ENCODE results near the gene FOXP2.

- TF ChIP-seq, protein P1, sequence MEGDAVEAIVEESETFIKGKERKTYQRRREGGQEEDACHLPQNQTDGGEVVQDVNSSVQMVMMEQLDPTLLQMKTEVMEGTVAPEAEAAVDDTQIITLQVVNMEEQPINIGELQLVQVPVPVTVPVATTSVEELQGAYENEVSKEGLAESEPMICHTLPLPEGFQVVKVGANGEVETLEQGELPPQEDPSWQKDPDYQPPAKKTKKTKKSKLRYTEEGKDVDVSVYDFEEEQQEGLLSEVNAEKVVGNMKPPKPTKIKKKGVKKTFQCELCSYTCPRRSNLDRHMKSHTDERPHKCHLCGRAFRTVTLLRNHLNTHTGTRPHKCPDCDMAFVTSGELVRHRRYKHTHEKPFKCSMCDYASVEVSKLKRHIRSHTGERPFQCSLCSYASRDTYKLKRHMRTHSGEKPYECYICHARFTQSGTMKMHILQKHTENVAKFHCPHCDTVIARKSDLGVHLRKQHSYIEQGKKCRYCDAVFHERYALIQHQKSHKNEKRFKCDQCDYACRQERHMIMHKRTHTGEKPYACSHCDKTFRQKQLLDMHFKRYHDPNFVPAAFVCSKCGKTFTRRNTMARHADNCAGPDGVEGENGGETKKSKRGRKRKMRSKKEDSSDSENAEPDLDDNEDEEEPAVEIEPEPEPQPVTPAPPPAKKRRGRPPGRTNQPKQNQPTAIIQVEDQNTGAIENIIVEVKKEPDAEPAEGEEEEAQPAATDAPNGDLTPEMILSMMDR (conservative IDR thresholded peaks at IDR 0.05), result no peak
- TF ChIP-seq ZFX (IDR thresholded peaks at IDR 0.05), result no peak
These were observed 289.1 kb downstream of the FOXP2 start for GRCh38 chr7:114703677-114704076.
